A549 (cell line): ENCODE measurements around the gene BHLHE23.

ENCODE experiments used
- CTCF ChIP-seq: fragments of >200 bp; sonication (Bioruptor Twin); formaldehyde crosslinking; IDR thresholded peaks from 3 replicates; pipeline ENCODE4 v1.5.1; 2016
- MYC ChIP-seq: IDR thresholded peaks from 2 replicates; pipeline ENCODE4 v1.6.1; 2012; ENCODE audit warnings: mild to moderate bottlenecking, inconsistent platforms, low read length, improper control_type of control experiment, borderline replicate concordance
- RAD21 ChIP-seq, 2 experiments: fragments of >200 bp in 1 of 2; sonication (Bioruptor Twin) in 1 of 2; formaldehyde crosslinking in 1 of 2; IDR thresholded peaks in 1 of 2; conservative IDR thresholded peaks in 1 of 2; 2 replicates in 1 of 2; 3 replicates in 1 of 2; pipeline ENCODE4 v1.6.1; 2012 to 2018; ENCODE audit warnings: inconsistent platforms in 1 of 2
- TP53 ChIP-seq: fragments of 250-450 bp; sonication (Bioruptor Pico); IDR thresholded peaks from 2 replicates; pipeline ENCODE4 v1.5.0; 2021; ENCODE audit warnings: mild to moderate bottlenecking, moderate library complexity
- ZNF302 ChIP-seq: fragments of 250-450 bp; sonication (Bioruptor Pico); IDR thresholded peaks from 2 replicates; pipeline ENCODE4 v1.9.0; 2021; ENCODE audit warnings: inconsistent platforms, mild to moderate bottlenecking, moderate library complexity

DNA sequence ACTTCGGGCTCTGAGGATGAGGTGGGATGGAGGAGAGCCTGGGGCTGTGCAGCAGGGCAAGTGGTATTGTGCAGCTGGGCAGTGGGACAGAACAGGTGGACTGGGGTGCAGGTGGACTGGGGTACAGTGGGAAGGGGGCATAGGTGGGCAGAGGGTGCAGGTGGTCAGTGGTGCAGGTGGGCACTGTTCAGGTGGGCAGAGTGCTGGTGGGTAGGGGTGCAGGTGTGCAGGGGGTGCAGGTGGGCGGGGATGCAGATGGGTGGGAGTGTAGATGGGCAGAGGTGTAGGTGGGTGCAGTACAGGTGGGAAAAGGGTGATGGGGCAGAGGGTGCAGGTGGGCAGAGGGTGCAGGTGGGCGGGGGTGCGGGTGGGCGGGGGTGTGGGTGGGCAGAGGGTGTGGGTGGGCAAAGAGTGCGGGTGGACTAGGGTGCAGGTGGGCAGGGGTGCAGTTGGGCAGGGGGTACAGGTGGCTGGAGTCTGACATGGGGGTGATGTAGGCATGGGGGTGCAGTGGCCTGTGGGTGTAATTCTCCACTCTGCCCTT lies 20.4 kb downstream of the BHLHE23 start:
- TF ChIP-seq TP53 (CRISPR knock-in tag), result no peak
- TF ChIP-seq CTCF, result no peak
- no peak for TF ChIP-seq MYC
- no peak for TF ChIP-seq RAD21 (conservative IDR thresholded peaks at IDR 0.05 in 1 of 2, IDR thresholded peaks at IDR 0.05 in 1 of 2)
- no peak for TF ChIP-seq ZNF302 (CRISPR knock-in tag)
